ENCODE results near the gene CLEC16A. TPM values are rescaled to one million over a fixed set of nuclear protein-coding genes. Genes with fewer than 3 reads are reported as not detected.

Gene CLEC16A
- total and polyA plus RNA-seq, 2 donors (not counting 1 experiment from before 2014, with no cell fraction given): 21.9 to 79.5 TPM

DNA sequence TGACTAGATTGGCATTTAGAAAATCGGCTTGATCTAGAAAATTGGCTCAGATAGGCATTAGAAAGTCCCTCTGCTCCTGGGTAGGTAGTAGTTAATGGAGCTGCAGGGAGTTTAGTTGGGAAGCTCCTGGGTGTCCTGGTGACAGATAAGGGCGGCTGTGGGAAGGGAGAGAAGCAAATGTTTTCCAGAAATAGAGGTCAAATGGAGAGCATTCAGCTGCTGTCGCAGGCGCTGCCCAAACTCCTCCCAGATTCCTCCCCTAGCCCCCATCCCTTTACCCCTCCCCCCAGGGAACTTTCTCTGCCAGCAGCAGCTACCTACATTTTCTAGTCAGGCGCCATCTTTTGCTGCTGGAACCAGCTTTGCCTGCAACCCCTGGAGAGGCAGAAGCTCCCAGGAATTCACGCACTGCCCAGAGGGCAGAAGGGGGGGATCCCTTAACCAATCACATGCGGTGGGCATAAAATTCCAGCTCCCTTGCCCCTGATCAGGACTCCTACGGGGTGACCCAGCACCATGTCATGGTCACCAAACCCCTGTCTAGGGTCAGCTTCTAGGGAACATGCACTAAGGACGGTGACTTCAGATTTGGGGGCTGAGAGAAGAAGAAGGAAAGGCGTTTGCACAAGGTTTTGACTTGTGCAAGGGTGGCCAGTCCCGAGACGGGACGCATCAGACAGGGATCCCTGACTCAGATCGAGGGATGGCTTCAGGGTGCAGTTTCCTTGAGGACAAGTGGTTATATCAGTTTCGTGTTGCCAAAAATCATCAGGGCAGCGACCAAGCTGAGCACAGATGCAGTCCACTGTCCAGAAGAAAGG is 267.8 kb downstream of the CLEC16A start:
- ChIA-PET POLR2A (no interaction called here), CTCF (no interaction called here)
- no peak overlapping the region for H2AFZ ChIP-seq (ENCODE audit: insufficient read depth, low read depth, low read length, poor library complexity, severe bottlenecking)

DNA sequence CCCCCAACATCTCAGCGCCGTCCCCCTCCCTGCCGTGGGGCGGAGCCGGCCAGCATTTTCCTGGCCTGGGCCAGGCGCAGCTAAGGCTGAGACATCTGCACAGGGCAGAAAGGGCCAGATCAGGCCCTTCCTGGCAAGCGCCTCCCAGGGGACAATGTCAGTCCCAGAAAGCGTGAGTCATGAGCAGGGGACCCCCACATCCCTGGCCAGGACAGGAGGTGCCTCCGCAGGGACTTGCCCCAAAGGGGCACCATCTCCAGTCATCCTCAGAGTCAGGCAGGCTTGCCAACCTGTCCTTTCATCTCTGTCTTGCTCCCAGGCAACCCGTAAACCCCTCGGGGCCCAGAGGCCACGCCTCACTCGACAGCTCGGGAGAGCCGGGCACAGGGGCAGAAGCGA is 268.4 kb downstream of the CLEC16A start:
- H3K9me3 Mint-ChIP-seq (ENCODE audit: insufficient read depth): peaks cover 11% of the 10 kb centered on the region
- ATAC-seq (ENCODE audit: low read depth): peak; percentile 45
- WGBS (ENCODE audit: insufficient coverage): 67% methylated on average over 16 of the region's 16 CpGs
- POLR2A ChIA-PET: no interaction called here
- H3K27ac Mint-ChIP-seq: no peak overlapping the region
- no peaks in the 10 kb centered on the region for H4K20me1 ChIP-seq (ENCODE audit: control insufficient read depth, insufficient read depth, low read length, poor library complexity, severe bottlenecking)
- no peaks in the 10 kb centered on the region for H3K79me2 ChIP-seq (ENCODE audit: control insufficient read depth, insufficient read depth, low read length)
- H2AFZ ChIP-seq (ENCODE audit: insufficient read depth, low read depth, low read length, poor library complexity, severe bottlenecking): no peak overlapping the region
- no peak overlapping the region for H3K4me2 ChIP-seq (replicated peaks; ENCODE audit: low read depth, low read length, poor library complexity, severe bottlenecking)
- H3K36me3 ChIP-seq (replicated peaks in 1 of 2; ENCODE audit: control extremely low read depth in 1 of 2, control insufficient read depth in 1 of 2, extremely low read depth in 1 of 2, insufficient read depth in 2 of 2, low read length in 1 of 2): no peaks in the 10 kb centered on the region
- CTCF ChIA-PET: no interaction called here
- peaks cover 4 to 9% of the 10 kb centered on the region in 2 donors for H3K4me1 ChIP-seq (ENCODE audit: control insufficient read depth in 2 of 2, insufficient read depth in 2 of 2, low read length in 2 of 2)
- no peak overlapping the region for H3K9ac ChIP-seq (ENCODE audit: low read length)
- no peak for DNase-seq
- H3K4me3 Mint-ChIP-seq: no peak overlapping the region
- intact Hi-C loops (cut with micrococcal nuclease): no loop called here
- peaks cover 0 to 11% (median 2%) of the 10 kb centered on the region in 4 experiments for H3K27me3 ChIP-seq (replicated peaks in 1 of 4; ENCODE audit: control extremely low read depth in 1 of 4, control insufficient read depth in 3 of 4, insufficient read depth in 4 of 4, low read length in 3 of 4)
- peaks cover 6% of the 10 kb centered on the region for H3K4me1 Mint-ChIP-seq
- peaks cover 18% of the 10 kb centered on the region for H3K27me3 Mint-ChIP-seq
- H3K4me3 ChIP-seq (ENCODE audit: control extremely low read depth in 1 of 5, extremely low read depth in 1 of 5, insufficient read depth in 1 of 5, low read depth in 2 of 5, low read length in 4 of 5): no peak overlapping the region
- TF ChIP-seq, protein P1, sequence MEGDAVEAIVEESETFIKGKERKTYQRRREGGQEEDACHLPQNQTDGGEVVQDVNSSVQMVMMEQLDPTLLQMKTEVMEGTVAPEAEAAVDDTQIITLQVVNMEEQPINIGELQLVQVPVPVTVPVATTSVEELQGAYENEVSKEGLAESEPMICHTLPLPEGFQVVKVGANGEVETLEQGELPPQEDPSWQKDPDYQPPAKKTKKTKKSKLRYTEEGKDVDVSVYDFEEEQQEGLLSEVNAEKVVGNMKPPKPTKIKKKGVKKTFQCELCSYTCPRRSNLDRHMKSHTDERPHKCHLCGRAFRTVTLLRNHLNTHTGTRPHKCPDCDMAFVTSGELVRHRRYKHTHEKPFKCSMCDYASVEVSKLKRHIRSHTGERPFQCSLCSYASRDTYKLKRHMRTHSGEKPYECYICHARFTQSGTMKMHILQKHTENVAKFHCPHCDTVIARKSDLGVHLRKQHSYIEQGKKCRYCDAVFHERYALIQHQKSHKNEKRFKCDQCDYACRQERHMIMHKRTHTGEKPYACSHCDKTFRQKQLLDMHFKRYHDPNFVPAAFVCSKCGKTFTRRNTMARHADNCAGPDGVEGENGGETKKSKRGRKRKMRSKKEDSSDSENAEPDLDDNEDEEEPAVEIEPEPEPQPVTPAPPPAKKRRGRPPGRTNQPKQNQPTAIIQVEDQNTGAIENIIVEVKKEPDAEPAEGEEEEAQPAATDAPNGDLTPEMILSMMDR (IDR thresholded peaks at IDR 0.05): no peak
- no peak for TF ChIP-seq EZH2 (IDR thresholded peaks at IDR 0.05; ENCODE audit: borderline replicate concordance, insufficient read depth, low read depth, low read length, poor library complexity, severe bottlenecking)
- peaks cover 0 to 29% (median 6%) of the 10 kb centered on the region in 3 donors for H3K9me3 ChIP-seq (ENCODE audit: control extremely low read depth in 1 of 3, control insufficient read depth in 2 of 3, insufficient read depth in 1 of 3, low read length in 2 of 3)
- H3K27ac ChIP-seq (ENCODE audit: low read length in 2 of 2): no peak overlapping the region

More for the DNA sequence above, 267.8 kb downstream of the CLEC16A start:
- H3K27ac ChIP-seq (ENCODE audit: low read length in 2 of 2): no peak overlapping the region
- H3K9me3 ChIP-seq (ENCODE audit: control extremely low read depth in 1 of 3, control insufficient read depth in 2 of 3, insufficient read depth in 1 of 3, low read length in 2 of 3): peaks cover 0 to 33% (median 12%) of the 10 kb centered on the region in 3 donors
- H3K4me2 ChIP-seq (replicated peaks; ENCODE audit: low read depth, low read length, poor library complexity, severe bottlenecking): no peak overlapping the region
- Mint-ChIP-seq H3K9me3 (ENCODE audit: insufficient read depth) (peaks cover 7% of the 10 kb centered on the region), H3K4me3 (no peak overlapping the region), H3K27me3 (peaks cover 18% of the 10 kb centered on the region), H3K27ac (no peak overlapping the region), H3K4me1 (peaks cover 6% of the 10 kb centered on the region)
- 84% methylated on average over 15 of the region's 16 CpGs for WGBS (ENCODE audit: insufficient coverage)
- intact Hi-C loops (cut with micrococcal nuclease): no loop called here
- H3K4me1 ChIP-seq (ENCODE audit: control insufficient read depth in 2 of 2, insufficient read depth in 2 of 2, low read length in 2 of 2): peaks cover 4 to 9% of the 10 kb centered on the region in 2 donors
- ATAC-seq (ENCODE audit: low read depth) (no peak), DNase-seq (no peak)
- no peaks in the 10 kb centered on the region for H4K20me1 ChIP-seq (ENCODE audit: control insufficient read depth, insufficient read depth, low read length, poor library complexity, severe bottlenecking)
- H3K4me3 ChIP-seq (ENCODE audit: control extremely low read depth in 1 of 5, extremely low read depth in 1 of 5, insufficient read depth in 1 of 5, low read depth in 2 of 5, low read length in 4 of 5): no peak overlapping the region
- H3K27me3 ChIP-seq (replicated peaks in 1 of 4; ENCODE audit: control extremely low read depth in 1 of 4, control insufficient read depth in 3 of 4, insufficient read depth in 4 of 4, low read length in 3 of 4): peaks cover 0 to 14% (median 4%) of the 10 kb centered on the region in 4 experiments
- TF ChIP-seq, protein P1 (IDR thresholded peaks at IDR 0.05): no peak
- no peak for TF ChIP-seq EZH2 (IDR thresholded peaks at IDR 0.05; ENCODE audit: borderline replicate concordance, insufficient read depth, low read depth, low read length, poor library complexity, severe bottlenecking)
- H3K36me3 ChIP-seq (replicated peaks in 1 of 2; ENCODE audit: control extremely low read depth in 1 of 2, control insufficient read depth in 1 of 2, extremely low read depth in 1 of 2, insufficient read depth in 2 of 2, low read length in 1 of 2): no peaks in the 10 kb centered on the region
- H3K79me2 ChIP-seq (ENCODE audit: control insufficient read depth, insufficient read depth, low read length): no peaks in the 10 kb centered on the region
- no peak overlapping the region for H3K9ac ChIP-seq (ENCODE audit: low read length)
